Dedifferentiated amniotic fluid mesenchymal stem cell (primary cell): Measurements from ENCODE around the gene NUP188.
"Not testable (repeated sequence)": the region's sequence is repeated elsewhere in the genome, so short reads cannot be mapped to it uniquely, and the experiment has no call there.

Experiments
- DNase-seq: peaks from one replicate; pipeline ENCODE4 v3.0.0-alpha.2; 2016; ENCODE audit errors: extremely low spot score

Gene NUP188

DNA sequence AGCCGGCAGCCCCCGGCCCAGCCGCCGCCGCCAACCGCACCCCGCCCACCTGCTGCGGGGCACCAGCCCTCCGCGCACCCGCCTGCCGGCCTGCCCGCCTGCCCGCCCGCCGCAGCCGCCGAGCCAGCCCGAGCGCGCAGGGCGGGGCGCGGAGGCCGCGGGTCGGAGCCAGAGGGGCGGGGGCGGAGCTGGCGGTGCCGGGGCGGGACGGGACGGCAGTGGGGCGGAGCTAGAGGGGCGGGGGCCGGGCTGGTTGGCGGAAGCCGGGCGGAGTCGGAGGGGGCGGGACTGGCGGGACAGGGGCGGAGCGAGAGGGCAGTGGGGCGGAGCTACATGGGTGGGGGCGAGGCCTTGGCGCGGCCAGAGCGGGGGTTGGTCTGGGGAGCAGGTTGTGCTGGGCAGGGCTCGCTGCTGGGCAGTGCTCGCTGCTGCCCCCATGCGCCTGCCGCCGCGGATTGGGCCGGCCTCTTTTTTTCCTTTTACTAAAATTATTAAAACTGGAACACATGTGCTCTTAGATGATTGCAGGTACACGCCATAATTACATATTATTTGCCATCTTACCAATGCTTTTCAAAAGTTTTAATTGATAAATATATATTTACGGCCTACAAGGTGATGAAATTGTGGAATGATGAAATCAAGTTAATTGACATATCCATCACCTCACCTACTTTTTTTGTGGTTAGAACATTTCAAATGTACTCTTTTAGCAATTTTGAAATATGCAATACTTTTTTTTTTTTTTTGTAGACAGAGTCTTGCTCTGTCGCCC, 80.9 kb downstream of the NUP188 start, which contains the start of gene SH3GLB2:
TSS of gene SH3GLB2 (minus strand) at position 140 of the 775 bp plus-strand sequence. CDS start 177 bp downstream, outside the sequence.
- peak; percentile 94 for DNase-seq

DNA sequence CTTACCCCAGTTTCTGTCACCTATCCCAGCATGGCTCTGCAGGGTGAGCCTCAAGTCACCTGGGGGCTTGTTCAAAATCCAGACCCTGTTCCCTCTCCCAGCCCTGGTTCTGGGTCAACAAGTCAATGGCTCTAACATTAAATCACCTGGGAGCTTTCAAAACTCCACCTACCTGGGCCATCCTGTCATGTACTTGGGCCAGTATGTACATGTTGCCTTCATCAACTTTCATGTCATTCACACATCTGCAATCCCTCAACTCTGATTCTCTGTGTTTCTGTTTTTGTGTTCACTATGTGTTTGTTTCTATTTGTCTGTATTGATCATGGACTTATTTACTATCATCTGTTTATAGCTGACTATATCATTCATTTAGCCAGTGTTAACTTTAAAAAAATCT, 82.7 kb downstream of the NUP188 start:
- DNase-seq = no peak

GRCh38 chr9:129031514-129031913, 84.0 kb downstream of the NUP188 start:
- DNase-seq = no peak

GRCh38 chr9:129032541-129033159, 85.2 kb downstream of the NUP188 start:
- DNase-seq = no peak

DNA sequence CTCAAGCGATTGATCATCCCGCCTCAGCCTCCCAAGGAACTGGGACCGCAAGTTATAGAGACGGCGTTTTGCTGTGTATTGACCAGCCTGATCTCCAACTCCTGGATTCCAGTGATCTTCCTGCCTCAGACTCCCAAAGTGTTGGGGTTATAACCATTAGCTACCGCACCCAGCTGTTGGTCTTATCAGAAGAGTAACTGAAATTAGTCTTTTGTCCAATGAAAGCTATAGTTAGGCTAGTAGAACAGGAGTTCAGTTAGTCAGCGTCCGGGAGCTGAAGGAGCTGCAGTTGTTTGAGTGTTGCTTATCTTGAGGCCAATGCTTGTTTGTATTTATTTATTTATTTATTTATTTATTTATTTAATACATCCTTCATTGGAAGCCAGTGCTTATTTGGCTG, 85.7 kb downstream of the NUP188 start:
- DNase-seq = no peak

- DNase-seq = not testable (repeated sequence)
Observed at GRCh38 chr9:129035838-129036237, 88.3 kb downstream of the NUP188 start.

GRCh38 chr9:129036241-129036922, 88.9 kb downstream of the NUP188 start, which contains the start of gene MIGA2:
MIGA2 (plus strand) TSS chr9:129036626; CDS start chr9:129040595, 3,969 bp downstream.
- peak; percentile 98 for DNase-seq

GRCh38 chr9:129036923-129037766, 89.6 kb downstream of the NUP188 start:
- DNase-seq = no peak

GRCh38 chr9:129037767-129038098, 90.2 kb downstream of the NUP188 start:
- DNase-seq = no peak

DNA sequence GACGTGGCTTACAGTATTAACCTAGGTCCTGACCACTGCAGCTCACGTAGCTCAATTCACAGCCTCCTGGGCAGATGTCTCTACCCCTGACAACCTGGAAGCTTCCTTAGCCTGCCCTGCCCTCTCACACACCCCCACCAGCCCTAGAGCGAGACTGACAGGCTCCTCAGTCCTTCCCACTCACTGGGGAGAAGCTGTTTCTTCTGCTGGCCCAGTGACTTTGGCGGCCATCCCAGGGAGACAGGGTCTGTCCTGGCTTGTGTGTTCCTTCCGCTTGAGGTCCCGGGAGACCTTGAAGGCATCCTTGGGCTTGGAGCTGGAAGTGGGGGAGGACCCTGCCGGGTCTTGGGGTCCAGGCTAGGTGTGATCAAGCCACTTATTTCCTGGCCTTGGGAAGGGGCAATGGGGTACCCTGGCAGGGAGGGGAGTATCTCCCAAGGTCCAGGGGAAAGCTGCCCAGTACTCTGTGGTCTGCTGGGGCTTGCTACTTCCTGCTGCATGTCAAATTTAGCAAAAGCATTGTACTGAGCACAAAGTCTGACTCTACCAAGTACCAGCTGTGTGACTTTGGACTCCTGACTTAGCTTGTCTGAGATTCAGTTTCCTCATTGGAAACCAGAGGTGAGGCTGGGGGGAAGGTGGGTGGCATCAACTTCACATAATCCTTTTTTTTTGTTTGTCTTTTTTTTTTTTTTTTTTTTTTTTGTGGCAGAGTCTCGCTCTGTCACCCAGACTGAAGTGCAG, 90.8 kb downstream of the NUP188 start:
- DNase-seq = no peak

DNA sequence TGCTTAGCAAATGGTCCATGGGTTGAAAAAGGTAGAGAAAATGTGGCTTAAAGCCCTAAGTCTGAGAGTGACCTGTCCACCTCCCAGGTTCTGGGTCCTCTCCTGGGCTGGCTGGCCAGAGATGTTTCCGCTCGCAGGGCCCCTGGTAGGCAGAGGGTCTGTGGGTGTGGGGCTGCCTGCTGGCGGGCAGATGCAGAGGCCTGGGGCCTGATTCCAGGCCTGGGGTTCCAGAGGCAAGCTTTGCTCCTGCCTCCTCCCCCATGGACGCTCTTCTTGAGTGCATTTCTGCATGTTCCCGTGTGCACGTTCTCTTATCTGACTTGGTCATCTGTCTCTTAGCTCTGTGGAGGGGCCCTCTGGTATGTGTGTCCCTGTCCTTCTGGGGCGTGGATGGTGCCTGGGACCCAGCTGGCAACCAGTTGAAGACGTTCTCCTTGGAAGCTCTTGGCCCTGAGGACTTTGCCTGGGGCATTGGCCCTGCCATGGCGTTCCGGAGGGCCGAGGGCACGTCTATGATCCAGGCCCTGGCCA, 92.7 kb downstream of the NUP188 start:
- no peak for DNase-seq

DNA sequence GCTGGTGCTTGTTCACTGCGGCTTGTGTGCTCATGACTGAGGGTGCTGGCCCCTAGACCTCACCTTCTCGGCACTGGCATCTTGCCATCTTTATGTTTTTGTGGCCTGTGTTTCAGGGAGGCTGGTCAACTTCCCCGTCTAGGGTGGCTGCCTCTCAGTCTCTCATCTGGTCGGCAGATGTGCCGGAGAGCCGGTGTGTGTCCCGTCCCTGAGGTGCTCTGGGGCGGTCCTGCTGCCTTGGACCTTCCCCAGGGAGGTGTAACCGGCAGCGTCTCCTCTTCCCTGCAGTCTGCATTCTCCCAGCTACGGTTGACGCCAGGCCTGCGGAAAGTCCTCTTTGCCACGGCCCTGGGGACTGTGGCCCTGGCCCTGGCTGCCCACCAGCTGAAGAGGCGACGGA, 94.5 kb downstream of the NUP188 start:
- DNase-seq = no peak

GRCh38 chr9:129052592-129052991, 105.1 kb downstream of the NUP188 start:
- no peak for DNase-seq

- no peak for DNase-seq
Observed at GRCh38 chr9:129053020-129053419, 105.5 kb downstream of the NUP188 start.

DNA sequence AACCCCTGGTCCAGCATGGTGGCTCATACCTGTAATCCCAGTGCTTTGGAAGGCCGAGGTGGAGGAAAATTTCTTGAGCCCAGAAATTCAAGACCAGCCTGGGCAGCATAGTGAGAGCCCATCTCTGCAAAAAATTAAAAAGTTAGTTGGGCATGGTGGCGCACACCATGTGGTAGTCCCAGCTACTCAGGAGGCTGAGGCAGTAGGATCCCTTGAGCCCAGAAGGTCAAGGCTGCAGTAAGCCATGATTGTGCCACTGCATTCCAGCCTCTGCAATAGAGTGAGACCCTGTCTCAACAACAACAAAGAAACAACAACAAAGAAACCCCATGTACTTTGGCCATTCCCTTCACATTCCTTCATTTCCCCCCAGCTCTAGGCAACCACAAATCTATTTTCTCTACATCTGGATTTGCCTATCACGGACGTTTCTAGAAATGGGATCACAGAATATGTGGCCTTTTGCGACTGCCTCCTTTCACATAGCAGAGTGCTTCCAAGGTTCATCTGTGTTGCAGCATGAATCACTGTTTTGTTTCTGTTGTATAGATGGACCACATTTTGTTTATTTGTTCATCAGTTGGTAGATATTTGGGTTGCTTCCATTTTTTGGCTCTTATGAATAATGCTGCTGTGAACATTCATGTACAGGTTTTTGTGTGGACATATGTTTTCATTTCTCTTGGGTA, 106.8 kb downstream of the NUP188 start:
- DNase-seq = no peak
